ENCODE data around the gene TRIP13. TPM values are rescaled to one million over a fixed set of nuclear protein-coding genes. Genes with fewer than 3 reads are reported as not detected.
"Not testable (repeated sequence)": the region's sequence is repeated elsewhere in the genome, so short reads cannot be mapped to it uniquely, and the experiment has no call there.

Gene TRIP13
- polyA plus RNA-seq, 3 donors, result 0.24 to 1.2 TPM; not detected in 1

DNA sequence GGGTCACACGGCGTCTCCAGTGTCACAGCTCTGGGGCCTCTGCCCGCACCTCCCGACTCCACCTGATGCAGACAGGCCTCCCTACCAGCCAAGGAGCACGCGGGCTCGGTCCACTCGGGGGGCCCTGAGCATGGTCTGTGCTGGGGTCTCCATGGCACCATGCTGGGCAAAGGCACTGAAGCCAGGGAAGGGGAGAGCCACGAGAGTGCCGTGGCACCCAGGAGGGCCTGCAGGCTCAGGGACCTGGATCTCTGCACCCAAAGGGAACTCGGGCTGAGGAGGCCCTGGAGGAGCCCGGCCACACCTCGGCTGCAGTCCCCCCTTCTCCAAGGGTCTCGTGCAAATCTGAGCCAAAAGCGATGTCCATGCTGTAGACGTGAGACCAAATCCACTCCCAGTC, 48.3 kb upstream of the TRIP13 start:
- H4K20me1 ChIP-seq (ENCODE audit: insufficient read depth, low read length); H3K27me3 Mint-ChIP-seq (ENCODE audit: low read depth in 3 of 3); H3K27ac ChIP-seq (ENCODE audit: low read depth in 1 of 2, low read length in 2 of 2); H3K4me1 Mint-ChIP-seq; H3K4me3 Mint-ChIP-seq; H3K9ac ChIP-seq (ENCODE audit: insufficient read depth, low read length, poor library complexity, severe bottlenecking); H3K27ac Mint-ChIP-seq; DNase-seq; H3K9me3 Mint-ChIP-seq; H3K27me3 ChIP-seq (ENCODE audit: control insufficient read depth in 2 of 2, insufficient read depth in 2 of 2, low read length in 2 of 2); H3K36me3 ChIP-seq (replicated peaks in 1 of 2; ENCODE audit: control insufficient read depth in 1 of 2, insufficient read depth in 2 of 2, low read length in 2 of 2); H3K9me3 ChIP-seq (replicated peaks in 1 of 2; ENCODE audit: control insufficient read depth in 1 of 2, insufficient read depth in 1 of 2, low read length in 2 of 2); H3K4me1 ChIP-seq (ENCODE audit: control insufficient read depth in 1 of 2, insufficient read depth in 2 of 2, low read length in 2 of 2); H3K79me2 ChIP-seq (ENCODE audit: insufficient read depth, low read length); H3K4me3 ChIP-seq (replicated peaks in 1 of 3; ENCODE audit: low read depth in 2 of 3, low read length in 3 of 3); H3K4me2 ChIP-seq (replicated peaks; ENCODE audit: extremely low read depth, low read length, poor library complexity, severe bottlenecking); H2AFZ ChIP-seq (ENCODE audit: insufficient read depth, low read depth, low read length, poor library complexity, severe bottlenecking); H3K36me3 Mint-ChIP-seq: not testable (repeated sequence)
- intact Hi-C loops (cut with micrococcal nuclease), result loop anchor here in 1 of 2 donors (5.0 kb wide), 1 partner anchor 82 kb away; no protein-coding TSS in a partner anchor
- 97% methylated on average over 14 of the region's 16 CpGs for WGBS (ENCODE audit: insufficient coverage)

GRCh38 chr5:845031-845675, 47.5 kb upstream of the TRIP13 start:
- H3K4me1 Mint-ChIP-seq; H3K4me3 ChIP-seq (replicated peaks in 1 of 3; ENCODE audit: low read depth in 2 of 3, low read length in 3 of 3); H3K4me3 Mint-ChIP-seq; H3K9me3 Mint-ChIP-seq; H3K27me3 Mint-ChIP-seq (ENCODE audit: low read depth in 3 of 3); H3K79me2 ChIP-seq (ENCODE audit: insufficient read depth, low read length); H3K36me3 ChIP-seq (replicated peaks in 1 of 2; ENCODE audit: control insufficient read depth in 1 of 2, insufficient read depth in 2 of 2, low read length in 2 of 2); H3K4me2 ChIP-seq (replicated peaks; ENCODE audit: extremely low read depth, low read length, poor library complexity, severe bottlenecking); H3K36me3 Mint-ChIP-seq; H3K9me3 ChIP-seq (replicated peaks in 1 of 2; ENCODE audit: control insufficient read depth in 1 of 2, insufficient read depth in 1 of 2, low read length in 2 of 2); H2AFZ ChIP-seq (ENCODE audit: insufficient read depth, low read depth, low read length, poor library complexity, severe bottlenecking); H3K4me1 ChIP-seq (ENCODE audit: control insufficient read depth in 1 of 2, insufficient read depth in 2 of 2, low read length in 2 of 2); intact Hi-C loops (cut with micrococcal nuclease); H4K20me1 ChIP-seq (ENCODE audit: insufficient read depth, low read length); DNase-seq; H3K27ac Mint-ChIP-seq; H3K27me3 ChIP-seq (ENCODE audit: control insufficient read depth in 2 of 2, insufficient read depth in 2 of 2, low read length in 2 of 2); H3K9ac ChIP-seq (ENCODE audit: insufficient read depth, low read length, poor library complexity, severe bottlenecking); H3K27ac ChIP-seq (ENCODE audit: low read depth in 1 of 2, low read length in 2 of 2): not testable (repeated sequence)
- 91% methylated on average over 10 of the region's 21 CpGs for WGBS (ENCODE audit: insufficient coverage)

DNA sequence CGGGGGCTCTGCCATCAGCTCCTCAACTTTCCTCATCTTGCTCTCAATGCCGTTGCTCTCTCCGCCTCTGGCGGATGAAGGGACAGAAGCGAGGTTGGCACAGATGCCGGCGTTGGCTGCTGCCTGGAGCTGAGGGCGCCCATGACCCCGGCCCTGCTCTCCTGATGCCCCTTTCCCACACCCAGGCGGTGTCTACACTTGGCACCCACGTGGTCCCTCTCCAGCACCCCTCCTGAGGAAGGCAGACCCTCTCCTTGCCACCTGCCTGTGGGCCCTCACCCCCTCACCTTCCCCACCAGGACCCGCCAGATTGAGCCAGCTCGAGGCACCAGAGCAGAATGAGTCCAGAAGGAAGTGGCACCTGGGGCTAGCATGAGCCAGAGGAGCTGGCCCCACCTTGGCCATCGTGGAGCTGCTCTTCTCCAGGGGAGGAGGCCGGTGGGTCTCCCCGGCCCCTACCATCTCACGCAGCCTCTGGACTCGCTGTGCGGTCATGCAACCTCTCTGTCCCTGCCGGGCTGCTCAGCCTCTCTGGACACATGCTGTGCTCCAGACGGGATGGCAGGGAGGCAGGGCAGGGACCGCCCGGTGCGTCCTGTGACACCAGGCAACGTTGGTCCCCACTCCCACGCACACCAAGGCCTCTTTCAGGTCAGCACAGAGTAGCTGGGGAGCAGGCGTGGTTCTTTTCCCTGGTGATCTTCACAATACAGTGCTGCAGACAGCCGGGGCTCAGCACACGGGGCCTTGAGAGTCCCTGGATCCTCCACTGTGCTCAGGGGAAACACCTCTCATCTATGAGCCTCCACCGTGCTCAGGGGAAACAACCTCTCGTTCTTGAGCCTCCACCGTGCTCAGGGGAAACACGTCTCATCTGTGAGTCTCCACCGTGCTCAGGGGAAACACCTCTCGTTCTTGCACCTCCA, 46.7 kb upstream of the TRIP13 start:
- H3K36me3 Mint-ChIP-seq; H3K4me2 ChIP-seq (replicated peaks; ENCODE audit: extremely low read depth, low read length, poor library complexity, severe bottlenecking); H3K79me2 ChIP-seq (ENCODE audit: insufficient read depth, low read length); H3K9ac ChIP-seq (ENCODE audit: insufficient read depth, low read length, poor library complexity, severe bottlenecking); H3K4me1 Mint-ChIP-seq; H3K27me3 ChIP-seq (ENCODE audit: control insufficient read depth in 2 of 2, insufficient read depth in 2 of 2, low read length in 2 of 2); H3K36me3 ChIP-seq (replicated peaks in 1 of 2; ENCODE audit: control insufficient read depth in 1 of 2, insufficient read depth in 2 of 2, low read length in 2 of 2); H3K27ac ChIP-seq (ENCODE audit: low read depth in 1 of 2, low read length in 2 of 2); H3K9me3 Mint-ChIP-seq; H3K27me3 Mint-ChIP-seq (ENCODE audit: low read depth in 3 of 3); intact Hi-C loops (cut with micrococcal nuclease); H3K9me3 ChIP-seq (replicated peaks in 1 of 2; ENCODE audit: control insufficient read depth in 1 of 2, insufficient read depth in 1 of 2, low read length in 2 of 2); H4K20me1 ChIP-seq (ENCODE audit: insufficient read depth, low read length); H3K4me1 ChIP-seq (ENCODE audit: control insufficient read depth in 1 of 2, insufficient read depth in 2 of 2, low read length in 2 of 2); H3K4me3 ChIP-seq (replicated peaks in 1 of 3; ENCODE audit: low read depth in 2 of 3, low read length in 3 of 3); H3K4me3 Mint-ChIP-seq; DNase-seq; H2AFZ ChIP-seq (ENCODE audit: insufficient read depth, low read depth, low read length, poor library complexity, severe bottlenecking): not testable (repeated sequence)
- H3K27ac Mint-ChIP-seq, result peak overlapping the region in 1 of 7 donors; percentile 33
- 88% methylated on average over 6 of the region's 35 CpGs for WGBS (ENCODE audit: insufficient coverage)

- DNase-seq, result not testable (repeated sequence)
- peak overlapping the region in 1 of 7 donors; percentile 33 for H3K27ac Mint-ChIP-seq
- 90% methylated on average over 18 of the region's 18 CpGs for WGBS (ENCODE audit: insufficient coverage)
Measured at GRCh38 chr5:846602-847091, 46.0 kb upstream of the TRIP13 start.

More at GRCh38 chr5:846602-847091, 46.0 kb upstream of the TRIP13 start:
- H3K36me3 Mint-ChIP-seq; H3K36me3 ChIP-seq (replicated peaks in 1 of 2; ENCODE audit: control insufficient read depth in 1 of 2, insufficient read depth in 2 of 2, low read length in 2 of 2); H4K20me1 ChIP-seq (ENCODE audit: insufficient read depth, low read length); H2AFZ ChIP-seq (ENCODE audit: insufficient read depth, low read depth, low read length, poor library complexity, severe bottlenecking); H3K4me3 Mint-ChIP-seq; H3K79me2 ChIP-seq (ENCODE audit: insufficient read depth, low read length); H3K4me3 ChIP-seq (replicated peaks in 1 of 3; ENCODE audit: low read depth in 2 of 3, low read length in 3 of 3); H3K27ac ChIP-seq (ENCODE audit: low read depth in 1 of 2, low read length in 2 of 2); H3K9me3 Mint-ChIP-seq; H3K9ac ChIP-seq (ENCODE audit: insufficient read depth, low read length, poor library complexity, severe bottlenecking); H3K4me1 Mint-ChIP-seq; H3K27me3 ChIP-seq (ENCODE audit: control insufficient read depth in 2 of 2, insufficient read depth in 2 of 2, low read length in 2 of 2); intact Hi-C loops (cut with micrococcal nuclease); H3K4me1 ChIP-seq (ENCODE audit: control insufficient read depth in 1 of 2, insufficient read depth in 2 of 2, low read length in 2 of 2); H3K4me2 ChIP-seq (replicated peaks; ENCODE audit: extremely low read depth, low read length, poor library complexity, severe bottlenecking); H3K9me3 ChIP-seq (replicated peaks in 1 of 2; ENCODE audit: control insufficient read depth in 1 of 2, insufficient read depth in 1 of 2, low read length in 2 of 2); H3K27me3 Mint-ChIP-seq (ENCODE audit: low read depth in 3 of 3): not testable (repeated sequence)
